PFSK-1 (cell line): ENCODE data around the gene KCNK13.

Source experiments
- POLR2AphosphoS5 ChIP-seq: IDR thresholded peaks from 2 replicates; pipeline ENCODE4 v1.6.1; 2012; ENCODE audit warnings: low read depth, mild to moderate bottlenecking, control low read depth, low read length, moderate library complexity
- SIN3A ChIP-seq: IDR thresholded peaks from 2 replicates; pipeline ENCODE4 v1.6.1; 2012; ENCODE audit warnings: mild to moderate bottlenecking, low read length, moderate library complexity, borderline replicate concordance; ENCODE audit not compliant: insufficient read depth
- TAF1 ChIP-seq: IDR thresholded peaks from 2 replicates; pipeline ENCODE4 v1.6.1; 2012; ENCODE audit warnings: low read length, control low read depth, borderline replicate concordance; ENCODE audit not compliant: insufficient read depth
- TF ChIP-seq, protein P1 (sequence below), 2 experiments: IDR thresholded peaks; 2 replicates each; pipeline versions ENCODE4 v1.6.1 to v1.8.0; 2011 to 2012; ENCODE audit warnings: low read depth in 2 of 2, low read length in 2 of 2, control low read depth in 1 of 2, inconsistent platforms in 1 of 2, mild to moderate bottlenecking in 1 of 2, moderate library complexity in 1 of 2; ENCODE audit not compliant: insufficient read depth in 1 of 2

DNA sequence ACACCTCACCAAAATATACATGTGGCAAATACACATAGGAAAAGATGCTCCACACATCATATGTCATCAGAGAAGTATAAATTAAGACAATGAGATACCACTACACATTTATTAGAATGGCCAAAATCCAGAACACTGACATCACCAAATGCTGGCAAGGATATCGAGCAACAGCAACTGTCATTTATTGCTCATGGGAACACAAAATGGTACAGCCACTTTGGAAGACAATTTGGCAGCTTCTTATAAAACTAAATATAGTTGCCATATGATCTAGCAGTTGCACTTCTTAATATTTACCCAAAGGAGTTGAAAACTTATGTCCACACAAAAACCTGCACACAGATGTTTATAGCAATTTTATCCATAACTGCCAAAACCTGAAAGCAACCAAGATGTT is 7.0 kb upstream of the KCNK13 start:
- TF ChIP-seq, protein P1, sequence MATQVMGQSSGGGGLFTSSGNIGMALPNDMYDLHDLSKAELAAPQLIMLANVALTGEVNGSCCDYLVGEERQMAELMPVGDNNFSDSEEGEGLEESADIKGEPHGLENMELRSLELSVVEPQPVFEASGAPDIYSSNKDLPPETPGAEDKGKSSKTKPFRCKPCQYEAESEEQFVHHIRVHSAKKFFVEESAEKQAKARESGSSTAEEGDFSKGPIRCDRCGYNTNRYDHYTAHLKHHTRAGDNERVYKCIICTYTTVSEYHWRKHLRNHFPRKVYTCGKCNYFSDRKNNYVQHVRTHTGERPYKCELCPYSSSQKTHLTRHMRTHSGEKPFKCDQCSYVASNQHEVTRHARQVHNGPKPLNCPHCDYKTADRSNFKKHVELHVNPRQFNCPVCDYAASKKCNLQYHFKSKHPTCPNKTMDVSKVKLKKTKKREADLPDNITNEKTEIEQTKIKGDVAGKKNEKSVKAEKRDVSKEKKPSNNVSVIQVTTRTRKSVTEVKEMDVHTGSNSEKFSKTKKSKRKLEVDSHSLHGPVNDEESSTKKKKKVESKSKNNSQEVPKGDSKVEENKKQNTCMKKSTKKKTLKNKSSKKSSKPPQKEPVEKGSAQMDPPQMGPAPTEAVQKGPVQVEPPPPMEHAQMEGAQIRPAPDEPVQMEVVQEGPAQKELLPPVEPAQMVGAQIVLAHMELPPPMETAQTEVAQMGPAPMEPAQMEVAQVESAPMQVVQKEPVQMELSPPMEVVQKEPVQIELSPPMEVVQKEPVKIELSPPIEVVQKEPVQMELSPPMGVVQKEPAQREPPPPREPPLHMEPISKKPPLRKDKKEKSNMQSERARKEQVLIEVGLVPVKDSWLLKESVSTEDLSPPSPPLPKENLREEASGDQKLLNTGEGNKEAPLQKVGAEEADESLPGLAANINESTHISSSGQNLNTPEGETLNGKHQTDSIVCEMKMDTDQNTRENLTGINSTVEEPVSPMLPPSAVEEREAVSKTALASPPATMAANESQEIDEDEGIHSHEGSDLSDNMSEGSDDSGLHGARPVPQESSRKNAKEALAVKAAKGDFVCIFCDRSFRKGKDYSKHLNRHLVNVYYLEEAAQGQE (IDR thresholded peaks at IDR 0.05; ENCODE audit: insufficient read depth in 1 of 2, low read depth in 2 of 2, low read length in 2 of 2) = no peak
- TF ChIP-seq TAF1 = no peak
- no peak for TF ChIP-seq SIN3A
- no peak for TF ChIP-seq POLR2AphosphoS5
